AG10803 (cell line): ENCODE measurements around the gene SLC36A2.

Experiments
- DNase-seq: peaks from one replicate; pipeline ENCODE4 v3.0.0; 2010; ENCODE audit warnings: low read depth
- H3K4me3 ChIP-seq: 2 replicates; pipeline ENCODE4 v1.5.1; 2011; ENCODE audit warnings: mild to moderate bottlenecking, low read length, control low read depth
- CTCF ChIP-seq: conservative IDR thresholded peaks from 2 replicates; pipeline ENCODE4 v1.5.1; 2011; ENCODE audit warnings: mild to moderate bottlenecking, low read length, control low read depth, inconsistent platforms

The SLC36A2 gene

DNA sequence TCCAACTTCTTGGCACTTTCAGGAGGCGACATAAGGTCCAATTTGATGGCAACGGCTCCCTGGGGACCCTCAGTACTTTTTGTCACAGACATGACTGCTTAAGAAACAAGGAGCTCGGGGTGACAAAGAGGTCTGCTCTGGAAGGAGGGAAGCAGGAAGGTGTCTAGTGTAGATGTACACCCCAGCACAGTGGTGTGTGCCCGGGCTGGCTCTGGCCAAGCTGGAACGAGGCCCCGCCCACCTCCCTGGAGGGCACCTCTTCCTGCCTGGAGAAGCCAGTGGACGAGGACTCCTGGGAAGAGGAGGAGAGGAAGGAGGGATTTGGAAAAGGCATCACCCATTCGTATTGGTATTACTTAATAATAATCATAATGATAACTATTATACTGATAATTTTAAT lies at the start of gene SLC36A2:
SLC36A2 (minus strand) TSS at position 191 of the 400 bp plus-strand sequence; CDS start at position 92, 99 bp downstream.
- DNase-seq, result no peak
- H3K4me3 ChIP-seq, result no peak within 1 kb of the TSS
- no peak for TF ChIP-seq CTCF

DNA sequence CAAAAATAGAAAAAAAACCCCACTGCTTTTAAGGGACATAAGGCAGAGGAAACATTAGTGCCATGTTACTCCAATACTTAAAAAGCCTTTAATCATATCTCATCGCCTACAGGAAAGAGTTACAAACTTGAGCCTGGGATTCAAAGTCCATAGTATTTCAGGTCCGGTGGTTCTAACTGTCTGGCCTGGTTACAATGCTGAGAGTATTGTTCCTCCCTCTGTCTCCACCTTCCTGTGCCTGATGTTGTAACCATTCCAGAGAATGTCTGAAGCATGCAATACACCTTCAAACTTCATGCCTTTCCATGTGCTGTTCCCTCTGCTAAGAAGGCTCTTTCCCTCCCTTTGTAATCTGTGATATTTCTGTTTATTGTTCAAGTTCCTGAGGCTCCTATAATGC lies 41.6 kb upstream of the SLC36A2 start:
- no peak for TF ChIP-seq CTCF
- H3K4me3 ChIP-seq, result no peak overlapping the region
- no peak for DNase-seq

DNA sequence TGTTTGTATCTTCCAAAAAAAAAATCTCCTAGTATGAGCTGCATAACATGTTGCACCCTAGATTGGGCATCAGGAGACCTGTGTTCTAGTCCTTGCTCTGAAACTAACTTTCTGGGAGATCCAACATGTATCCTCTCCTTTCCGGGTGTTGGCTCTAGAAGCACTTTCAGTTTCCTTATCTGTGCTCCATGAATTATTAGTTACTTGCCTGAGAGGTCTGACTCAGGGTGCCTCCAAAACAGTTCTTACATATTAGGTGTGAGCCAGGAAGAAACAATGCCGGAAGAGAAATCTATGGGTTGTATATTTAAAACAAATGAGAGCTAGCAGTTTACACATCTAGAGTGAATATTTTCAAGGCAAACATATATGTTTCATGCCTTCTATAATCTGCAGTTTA lies 36.7 kb upstream of the SLC36A2 start:
- no peak for DNase-seq
- no peak for TF ChIP-seq CTCF
- no peak overlapping the region for H3K4me3 ChIP-seq

GRCh38 chr5:151383011-151383410 lies 35.7 kb upstream of the SLC36A2 start:
- no peak overlapping the region for H3K4me3 ChIP-seq
- no peak for DNase-seq
- TF ChIP-seq CTCF, result no peak

DNA sequence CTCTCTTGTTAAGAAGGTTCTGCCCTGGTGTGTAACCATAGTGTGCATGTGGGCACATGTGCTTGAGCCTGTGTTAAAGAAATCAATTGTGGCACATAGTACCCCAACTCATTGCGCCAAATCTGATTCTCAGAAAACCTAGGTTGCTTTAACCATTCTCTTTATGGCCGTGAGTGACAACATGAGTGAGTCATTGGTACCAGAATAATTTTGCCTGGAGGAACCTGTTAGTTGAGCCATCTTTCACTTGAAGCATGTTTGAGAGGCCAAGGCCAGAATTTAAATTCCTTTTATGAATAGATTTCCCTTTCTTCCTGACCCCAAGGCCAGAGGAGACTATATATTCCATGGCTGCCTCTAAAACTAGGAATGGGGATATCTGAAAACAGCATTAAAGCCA lies 35.2 kb upstream of the SLC36A2 start:
- no peak for DNase-seq
- no peak overlapping the region for H3K4me3 ChIP-seq
- TF ChIP-seq CTCF, result no peak

- DNase-seq, result no peak
- no peak overlapping the region for H3K4me3 ChIP-seq
- no peak for TF ChIP-seq CTCF
These were observed 34.5 kb upstream of the SLC36A2 start for GRCh38 chr5:151381899-151382298.

- H3K4me3 ChIP-seq, result no peak overlapping the region
- no peak for DNase-seq
- no peak for TF ChIP-seq CTCF
These were observed 31.3 kb upstream of the SLC36A2 start for GRCh38 chr5:151378616-151379015.
